NCI-H1105 treated with DMSO at 0.1 percent for 48 hours (cell line): ENCODE data around the gene DUSP16.
"Not testable (repeated sequence)": the region's sequence is repeated elsewhere in the genome, so short reads cannot be mapped to it uniquely, and the experiment has no call there.

Experiments
- DNase-seq: peaks from one replicate; lab custom pipeline; 2025; lab: John Stamatoyannopoulos, UW

Gene DUSP16, protein sequence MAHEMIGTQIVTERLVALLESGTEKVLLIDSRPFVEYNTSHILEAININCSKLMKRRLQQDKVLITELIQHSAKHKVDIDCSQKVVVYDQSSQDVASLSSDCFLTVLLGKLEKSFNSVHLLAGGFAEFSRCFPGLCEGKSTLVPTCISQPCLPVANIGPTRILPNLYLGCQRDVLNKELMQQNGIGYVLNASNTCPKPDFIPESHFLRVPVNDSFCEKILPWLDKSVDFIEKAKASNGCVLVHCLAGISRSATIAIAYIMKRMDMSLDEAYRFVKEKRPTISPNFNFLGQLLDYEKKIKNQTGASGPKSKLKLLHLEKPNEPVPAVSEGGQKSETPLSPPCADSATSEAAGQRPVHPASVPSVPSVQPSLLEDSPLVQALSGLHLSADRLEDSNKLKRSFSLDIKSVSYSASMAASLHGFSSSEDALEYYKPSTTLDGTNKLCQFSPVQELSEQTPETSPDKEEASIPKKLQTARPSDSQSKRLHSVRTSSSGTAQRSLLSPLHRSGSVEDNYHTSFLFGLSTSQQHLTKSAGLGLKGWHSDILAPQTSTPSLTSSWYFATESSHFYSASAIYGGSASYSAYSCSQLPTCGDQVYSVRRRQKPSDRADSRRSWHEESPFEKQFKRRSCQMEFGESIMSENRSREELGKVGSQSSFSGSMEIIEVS

DNA sequence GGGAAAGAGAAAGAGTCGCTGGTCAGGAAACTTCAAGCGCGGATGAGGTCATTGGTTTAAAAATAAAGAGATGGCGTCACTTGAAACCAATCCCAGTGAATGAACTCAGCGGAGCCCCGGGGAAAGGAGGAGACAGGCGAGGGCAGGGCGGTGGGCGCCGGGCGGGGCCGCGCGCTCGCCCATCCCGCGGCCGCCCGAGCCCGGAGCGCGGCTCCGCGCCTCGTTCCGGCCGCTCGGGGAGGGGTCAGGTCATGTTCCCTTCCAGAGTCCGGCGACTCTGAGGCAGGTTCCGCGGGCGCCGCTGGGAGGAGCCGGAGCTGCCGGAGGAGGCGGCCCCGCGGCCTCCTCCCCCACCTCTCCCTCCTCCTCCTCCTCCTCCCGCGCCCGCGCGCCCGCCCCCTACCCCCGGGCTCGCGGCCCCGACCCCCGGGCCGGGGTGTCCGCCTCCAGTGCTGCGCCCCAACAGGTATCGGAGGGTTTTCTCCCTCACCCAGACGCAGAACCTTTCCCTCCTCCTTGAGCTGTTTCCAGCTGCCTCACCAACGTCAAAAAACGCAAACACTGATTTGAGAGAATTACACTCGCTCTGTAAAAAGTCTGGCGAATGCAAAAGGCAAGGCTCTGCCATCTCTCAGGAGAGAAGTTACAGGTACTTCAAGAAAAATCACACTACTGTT is at the start of gene DUSP16:
TSS of gene DUSP16 (minus strand) at position 279 of the 677 bp plus-strand sequence. CDS start 41,765 bp downstream, outside the sequence.
- peak; percentile 94 for DNase-seq

DNA sequence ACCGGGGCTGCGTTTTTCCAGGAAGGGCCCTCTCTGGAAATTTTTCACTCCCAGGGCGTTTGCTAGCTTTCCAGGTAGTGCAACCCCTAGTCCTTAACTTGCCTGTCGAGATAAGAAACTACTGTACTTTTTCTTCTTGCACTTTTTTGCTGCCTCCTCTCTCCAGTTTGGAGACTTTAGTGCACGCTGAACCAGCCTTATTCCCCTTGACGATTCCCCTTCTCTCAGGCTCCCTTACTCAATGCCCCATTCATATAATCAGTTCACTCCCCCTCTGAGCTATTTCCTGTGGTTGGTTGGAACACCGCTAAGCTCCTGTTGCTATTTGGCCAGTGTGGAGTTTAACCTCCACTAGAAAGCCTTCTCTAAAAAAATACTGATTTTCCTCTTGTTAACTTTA is 49.7 kb upstream of the DUSP16 start:
- DNase-seq, result peak; percentile 41

DNA sequence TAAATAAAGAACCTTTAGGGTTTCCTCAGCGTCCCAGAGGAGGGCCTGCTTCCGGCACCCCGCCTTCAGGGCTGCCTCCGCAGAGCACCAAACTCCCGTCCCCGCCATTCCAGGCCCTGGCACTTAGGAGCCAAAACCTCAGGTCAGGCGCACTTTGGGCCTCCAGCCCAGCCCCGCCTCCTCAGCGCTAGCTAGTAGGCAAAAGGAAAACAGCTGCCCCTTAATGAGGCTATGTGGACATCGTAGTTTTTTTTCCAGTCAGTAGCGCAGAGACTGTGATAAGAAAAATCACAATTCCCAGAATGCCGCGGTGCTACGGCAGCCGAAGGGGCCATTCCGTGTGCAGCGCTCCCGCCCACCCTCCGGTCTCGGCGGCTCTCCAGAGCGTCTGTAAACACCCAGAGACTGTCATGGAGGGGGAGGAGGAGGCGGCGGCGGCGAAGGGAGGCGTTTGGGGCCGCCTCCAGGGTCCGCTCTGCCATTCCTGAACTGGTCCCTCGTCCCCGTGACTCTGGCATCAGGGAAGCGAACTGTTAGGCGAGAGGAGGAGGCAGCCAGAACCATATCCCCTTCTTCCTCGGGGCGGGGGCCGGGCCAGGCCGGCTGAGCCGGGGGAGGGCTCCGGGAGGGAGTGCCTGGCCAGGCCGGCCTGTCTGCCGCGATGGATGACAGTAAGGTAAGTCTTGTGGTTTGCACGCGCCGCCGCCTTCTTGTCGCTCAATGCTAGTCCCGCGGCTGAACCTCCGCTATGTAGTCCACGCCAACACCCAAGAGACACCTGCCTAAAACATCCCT is 49.0 kb upstream of the DUSP16 start, which contains the start of gene CREBL2:
TSS of gene CREBL2 (plus strand) at position 365 of the 795 bp plus-strand sequence. CDS start at position 662, 297 bp downstream.
- peak; percentile 99 for DNase-seq

DNA sequence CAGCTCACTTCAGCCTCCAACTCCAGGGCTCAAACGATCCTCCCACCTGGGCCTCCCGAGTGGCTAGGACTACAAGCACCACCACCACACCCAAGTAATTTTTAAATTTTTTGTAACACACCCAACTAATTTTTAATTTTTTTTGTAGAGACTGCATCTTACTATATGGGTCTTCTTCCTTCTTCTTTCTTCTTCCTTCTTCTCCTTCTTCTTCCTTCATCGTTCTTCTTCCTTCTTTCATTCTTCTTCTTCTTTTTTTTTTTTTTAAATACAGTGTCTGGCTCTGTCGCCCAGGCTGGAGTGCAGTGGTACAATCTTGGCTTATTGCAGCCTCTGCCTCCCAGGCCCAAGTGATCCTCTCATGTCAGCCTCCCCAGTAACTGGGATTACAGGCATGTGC is 48.0 kb upstream of the DUSP16 start:
- DNase-seq, result no peak

DNA sequence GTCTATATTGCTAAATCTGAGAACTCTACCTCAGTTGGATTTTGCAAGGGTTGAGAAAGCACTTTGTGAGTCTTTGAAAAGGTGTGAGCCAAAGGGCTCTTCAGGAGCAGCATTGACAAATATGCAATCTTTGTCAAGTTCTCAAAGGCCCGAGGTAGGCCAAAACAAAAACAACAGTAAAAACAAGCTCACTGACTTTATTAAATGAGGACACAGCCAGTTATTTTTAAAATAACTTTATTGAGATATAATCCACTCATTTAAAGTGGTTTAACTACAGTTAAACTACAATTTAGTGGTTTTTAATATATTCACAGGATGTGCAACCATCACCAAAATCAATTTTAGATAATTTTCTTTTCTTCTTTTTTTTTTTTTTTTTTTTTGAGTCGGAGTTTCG is 47.0 kb upstream of the DUSP16 start:
- DNase-seq, result no peak

DNA sequence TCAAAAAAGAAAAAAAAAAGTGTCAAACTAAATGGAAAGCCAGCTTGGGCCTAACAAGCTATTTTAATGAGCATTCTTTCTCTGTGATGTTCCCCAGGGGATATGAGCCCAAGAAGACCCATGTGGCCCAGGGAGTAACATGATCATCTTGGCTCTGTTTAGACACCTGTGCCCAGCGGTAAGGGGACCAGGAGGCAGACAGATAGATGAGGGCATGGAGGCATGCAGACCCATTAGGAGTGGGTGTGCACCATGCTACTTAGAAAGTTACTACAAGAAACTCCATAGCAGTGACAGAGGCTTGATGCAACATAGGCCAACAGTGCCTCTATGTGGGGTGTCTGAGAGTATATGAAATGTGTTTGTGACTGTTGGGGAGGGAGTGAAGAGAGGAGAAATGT is 45.9 kb upstream of the DUSP16 start:
- DNase-seq, result no peak

DNA sequence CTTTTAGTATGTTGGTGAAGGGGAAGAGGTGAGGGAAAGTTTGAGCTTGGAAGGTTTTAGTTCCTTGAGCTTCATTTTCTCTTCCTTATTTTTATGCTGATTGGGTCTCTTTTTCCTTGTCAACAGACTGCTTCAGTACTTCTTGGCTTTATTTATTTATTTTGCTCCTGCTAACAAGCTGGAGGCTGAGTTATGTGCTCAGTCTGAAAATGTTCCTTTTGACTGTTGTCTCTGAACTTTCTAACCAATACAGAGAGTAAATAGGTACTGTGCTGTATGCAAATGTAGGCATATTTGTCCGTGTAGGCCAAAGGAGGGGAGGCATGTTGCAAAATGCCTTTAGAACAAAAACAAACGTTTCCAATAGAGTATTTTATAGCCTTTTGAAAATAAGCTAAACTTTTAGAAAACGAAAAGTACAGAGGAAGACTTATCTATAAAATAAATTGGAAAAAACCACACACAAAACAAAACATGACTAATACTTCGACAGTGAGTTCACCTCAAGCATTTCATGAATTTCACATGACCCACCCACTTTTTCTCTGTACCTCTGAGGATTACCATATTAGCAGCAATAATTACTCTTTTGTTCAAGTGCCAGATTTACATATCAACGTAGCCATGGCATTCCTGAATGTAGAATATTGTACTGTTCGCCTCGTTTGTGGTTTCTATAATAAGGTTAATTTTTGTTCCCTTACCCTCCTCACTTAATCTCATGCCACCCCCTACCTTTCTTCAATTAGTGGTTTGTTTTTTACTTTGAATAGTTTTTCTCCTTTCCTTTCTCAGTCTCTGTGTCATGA is 44.3 kb upstream of the DUSP16 start:
- no peak for DNase-seq

DNA sequence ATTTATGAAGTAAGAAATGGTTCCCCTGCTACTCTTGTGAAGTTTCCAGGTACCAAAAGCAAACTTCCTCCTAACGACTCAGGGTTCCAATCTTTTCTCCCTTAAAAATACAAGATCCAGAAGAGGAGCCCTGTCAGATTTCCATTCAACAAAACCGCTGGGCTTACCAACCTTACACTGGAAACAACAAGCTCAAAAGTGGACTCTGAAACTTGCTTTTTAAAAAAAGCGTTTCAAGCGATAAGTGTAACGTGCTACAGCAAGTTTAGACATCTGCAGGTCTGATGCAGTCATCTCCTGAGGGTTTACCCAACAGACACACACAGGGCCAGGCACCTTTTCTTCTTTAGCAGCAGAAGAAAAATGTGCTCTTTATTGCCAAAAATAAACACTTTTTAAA is 42.1 kb upstream of the DUSP16 start:
- no peak for DNase-seq

DNA sequence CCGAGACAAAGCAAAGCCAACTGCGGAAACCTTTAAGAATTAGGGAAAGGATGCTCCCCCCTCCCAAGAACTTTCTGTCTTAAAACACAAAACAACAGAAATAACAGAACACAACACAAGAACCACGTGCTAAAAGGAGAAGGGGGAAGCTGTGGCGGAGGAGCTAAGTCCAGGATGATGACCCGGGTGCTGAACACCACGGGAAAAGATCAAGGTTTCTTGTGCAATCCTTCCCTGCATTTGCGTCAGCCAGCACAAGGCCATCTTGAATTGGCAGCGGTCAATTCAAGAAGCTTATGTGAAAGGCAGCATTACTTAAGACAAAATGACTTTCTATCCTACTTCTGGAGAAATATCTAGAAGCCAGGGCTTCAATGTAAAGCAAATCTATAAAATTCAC is 38.0 kb upstream of the DUSP16 start:
- DNase-seq, result no peak

DNA sequence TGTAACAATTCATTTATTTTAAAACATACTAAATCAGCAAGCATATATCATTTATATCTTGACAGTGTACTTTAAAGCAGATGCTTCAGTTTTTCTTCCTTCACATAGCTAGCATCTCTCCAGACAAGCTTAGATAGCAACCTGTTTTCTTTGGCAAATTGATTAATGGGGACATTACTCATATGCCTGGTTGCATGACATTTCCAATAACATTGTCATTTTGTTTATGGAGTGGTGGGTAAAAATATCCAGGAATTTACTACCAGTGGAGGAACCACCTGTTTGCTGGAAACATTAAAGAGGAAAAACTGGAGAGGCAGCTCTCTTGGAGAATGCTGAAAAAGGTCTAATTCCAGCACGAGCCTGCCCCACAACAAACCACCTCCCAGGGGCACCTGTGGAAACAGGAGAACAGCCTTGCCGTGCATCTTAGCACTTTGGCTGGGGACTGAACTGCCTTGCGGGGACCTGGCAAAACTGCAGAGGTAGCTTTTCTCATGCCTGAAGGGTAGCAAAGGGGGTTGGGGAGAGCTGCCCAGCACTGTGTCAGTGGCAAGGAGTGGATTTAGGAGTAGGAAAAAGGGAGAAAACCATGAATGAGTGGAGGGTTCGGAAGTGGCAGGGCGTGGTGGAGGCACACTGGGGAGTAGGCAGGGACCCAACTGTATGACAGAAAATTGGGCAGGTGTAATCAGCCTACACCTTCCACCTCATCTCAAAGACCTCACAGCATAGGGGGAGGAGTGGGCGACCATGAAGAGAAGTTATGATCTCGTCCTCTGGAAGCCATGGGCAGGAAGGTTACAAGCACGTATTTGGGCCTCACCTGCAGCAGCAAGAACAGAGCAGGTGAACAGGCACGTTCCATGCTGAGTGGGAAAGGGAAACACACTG is 37.3 kb upstream of the DUSP16 start:
- no peak for DNase-seq

DNA sequence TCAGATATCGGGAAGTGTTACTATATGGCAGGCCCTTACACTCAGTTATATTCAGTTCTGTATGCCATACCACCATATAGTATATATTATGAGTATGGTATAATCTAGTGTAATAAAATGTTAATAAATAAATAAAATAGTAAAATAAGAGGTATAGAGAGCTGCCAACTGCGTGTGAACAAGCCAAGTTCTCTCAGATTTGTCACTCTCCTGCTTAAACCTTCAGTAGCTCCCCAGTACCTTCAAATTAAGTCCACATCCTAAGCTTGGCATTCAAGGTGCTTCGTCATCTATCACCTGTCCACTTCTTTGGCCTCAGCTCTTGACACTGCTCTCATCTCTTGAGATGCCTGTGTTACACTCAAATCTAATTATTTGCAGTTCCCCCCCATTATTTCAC is 36.2 kb upstream of the DUSP16 start:
- no peak for DNase-seq

DNA sequence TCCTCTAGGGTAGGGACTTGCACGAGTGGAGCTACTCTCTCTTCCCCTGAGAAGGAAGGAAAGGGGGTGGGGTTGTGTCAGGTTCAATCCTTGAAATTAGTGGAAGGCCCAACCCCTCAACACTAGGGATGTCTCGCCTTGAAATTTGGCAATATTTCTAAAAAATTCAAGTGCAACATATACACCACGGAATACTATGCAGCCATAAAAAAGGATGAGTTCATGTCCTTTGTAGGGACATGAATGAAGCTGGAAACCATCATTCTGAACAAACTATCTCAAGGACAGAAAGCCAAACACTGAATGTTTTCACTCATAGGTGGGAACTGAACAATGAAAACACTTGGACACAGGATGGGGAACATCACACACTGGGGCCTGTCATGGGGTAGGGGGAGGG is 33.9 kb upstream of the DUSP16 start:
- DNase-seq, result not testable (repeated sequence)

DNA sequence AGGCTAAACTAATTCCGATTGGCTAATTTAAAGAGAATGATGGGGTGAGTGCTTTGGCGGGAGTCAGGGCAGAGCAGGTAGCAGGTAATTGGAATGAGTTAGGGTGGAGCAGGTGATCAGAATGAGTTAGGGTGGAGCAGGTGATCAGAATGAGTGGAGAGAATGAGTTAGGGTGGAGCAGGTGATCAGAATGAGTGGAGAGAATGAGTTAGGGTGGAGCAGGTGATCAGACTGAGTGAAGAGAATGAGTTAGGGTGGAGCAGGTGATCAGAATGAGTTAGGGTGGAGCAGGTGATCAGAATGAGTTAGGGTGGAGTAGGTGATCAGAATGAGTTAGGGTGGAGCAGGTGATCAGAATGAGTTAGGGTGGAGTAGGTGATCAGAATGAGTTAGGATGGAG is 33.3 kb upstream of the DUSP16 start:
- not testable (repeated sequence) for DNase-seq

DNA sequence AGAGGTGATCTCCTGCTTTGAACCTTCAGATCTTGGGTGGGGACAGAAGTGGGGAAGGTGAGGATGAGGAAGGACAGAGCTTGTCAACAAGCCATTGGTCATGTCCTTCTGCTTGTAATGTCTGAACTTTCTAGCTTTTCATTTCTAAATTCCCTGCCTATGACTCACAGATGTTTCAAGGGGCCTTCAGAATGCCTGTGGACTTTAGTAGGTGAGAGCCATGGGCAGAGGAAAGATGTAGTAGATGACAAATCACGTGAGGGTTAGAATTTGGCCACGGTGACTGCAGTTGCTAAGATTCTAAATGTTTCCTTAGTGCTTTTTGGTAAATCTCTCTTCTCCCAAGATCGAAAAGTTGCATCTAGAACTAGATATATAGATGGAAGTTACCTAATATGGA is 30.3 kb upstream of the DUSP16 start:
- no peak for DNase-seq

DNA sequence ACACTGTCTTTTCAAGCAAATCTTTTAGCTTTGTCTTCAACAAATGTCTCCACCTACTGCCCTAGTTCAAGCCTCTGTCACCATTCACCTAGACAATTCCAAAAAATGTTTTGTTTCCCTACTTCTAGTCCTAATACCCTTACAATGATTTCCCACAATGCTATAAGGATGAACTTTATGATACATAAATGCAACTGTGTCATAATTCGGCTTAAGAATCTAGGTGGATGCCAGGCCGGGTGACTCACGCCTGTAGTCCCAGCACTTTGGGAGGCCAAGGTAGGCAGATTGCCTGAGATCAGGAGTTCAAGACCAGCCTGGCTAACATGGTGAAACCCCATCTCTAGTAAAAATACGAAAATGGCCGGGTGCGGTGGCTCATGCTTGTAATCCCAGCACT is 28.3 kb upstream of the DUSP16 start:
- no peak for DNase-seq

DNA sequence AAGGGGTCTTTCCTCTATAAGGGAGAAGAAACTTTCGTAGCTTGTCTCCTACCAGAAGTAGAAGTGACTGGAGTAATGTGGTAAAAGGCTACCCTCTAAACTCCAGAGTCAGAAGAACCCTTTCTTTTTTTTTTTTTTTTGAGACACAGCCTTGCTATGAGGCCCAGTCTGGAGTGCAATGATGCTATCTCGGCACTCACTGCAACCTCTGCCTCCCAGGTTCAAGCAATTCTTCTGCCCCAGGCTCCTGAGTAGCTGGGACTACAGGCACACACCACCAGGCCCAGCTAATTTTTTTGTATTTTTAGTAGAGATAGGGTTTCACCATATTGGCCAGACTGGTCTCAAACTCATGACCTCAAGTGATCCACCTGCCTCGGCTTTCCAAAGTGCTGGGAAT is 25.8 kb upstream of the DUSP16 start:
- not testable (repeated sequence) for DNase-seq

DNA sequence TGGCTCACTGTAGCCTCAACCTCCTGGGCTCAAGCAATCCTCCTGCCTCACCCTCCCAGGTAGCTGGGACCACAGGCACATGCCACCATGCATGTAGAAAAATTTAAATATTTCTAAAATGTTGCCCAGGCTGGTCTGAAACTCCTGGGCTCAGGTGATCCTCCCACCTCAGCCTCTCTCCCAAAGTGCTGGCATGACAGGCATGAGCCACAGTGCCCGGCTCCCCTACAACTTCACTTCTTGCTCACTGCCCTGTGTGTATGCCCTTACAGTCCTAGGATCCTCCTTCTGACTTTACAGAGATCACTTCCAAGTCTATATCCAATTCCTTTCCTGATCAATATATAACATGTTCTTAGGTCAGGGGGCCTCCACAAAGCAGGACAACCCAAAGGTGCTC is 25.2 kb upstream of the DUSP16 start:
- DNase-seq, result no peak

DNA sequence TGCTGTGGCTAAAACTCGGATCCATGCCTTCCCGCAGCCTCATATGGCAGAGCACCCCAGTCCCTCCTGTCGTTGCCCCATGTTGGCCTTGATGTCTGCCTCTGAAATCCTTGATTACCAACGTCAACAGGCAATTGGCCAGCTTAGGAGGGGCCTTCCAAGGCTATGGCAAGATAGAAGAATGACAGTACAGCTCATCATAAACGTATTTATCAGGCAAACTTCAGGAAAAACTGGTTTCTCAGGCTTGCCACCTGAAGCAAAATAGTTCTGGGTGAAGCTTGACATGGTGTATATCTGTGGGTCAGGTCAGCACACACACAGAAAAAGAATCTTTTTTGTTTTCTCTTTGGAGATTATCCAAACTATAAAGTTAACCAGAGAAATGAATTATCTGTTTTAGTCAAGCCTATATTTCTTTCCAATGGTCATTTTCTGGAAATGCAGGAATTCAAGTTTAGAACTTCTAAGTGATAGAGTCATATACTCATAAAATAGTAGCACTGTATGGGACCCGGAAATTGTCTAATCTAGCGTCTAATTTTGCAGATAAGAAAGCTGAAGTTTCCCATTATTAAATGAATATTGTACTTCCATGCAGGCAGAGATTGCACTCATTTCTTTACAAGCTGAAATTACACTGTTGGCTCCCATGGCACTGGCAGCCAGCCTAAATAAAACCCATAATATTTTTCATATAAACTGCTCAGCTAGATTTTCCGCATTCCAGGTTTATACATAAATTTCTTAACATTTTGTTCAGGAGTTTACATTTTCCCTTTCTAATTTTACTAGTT is 24.4 kb upstream of the DUSP16 start:
- DNase-seq, result no peak

DNA sequence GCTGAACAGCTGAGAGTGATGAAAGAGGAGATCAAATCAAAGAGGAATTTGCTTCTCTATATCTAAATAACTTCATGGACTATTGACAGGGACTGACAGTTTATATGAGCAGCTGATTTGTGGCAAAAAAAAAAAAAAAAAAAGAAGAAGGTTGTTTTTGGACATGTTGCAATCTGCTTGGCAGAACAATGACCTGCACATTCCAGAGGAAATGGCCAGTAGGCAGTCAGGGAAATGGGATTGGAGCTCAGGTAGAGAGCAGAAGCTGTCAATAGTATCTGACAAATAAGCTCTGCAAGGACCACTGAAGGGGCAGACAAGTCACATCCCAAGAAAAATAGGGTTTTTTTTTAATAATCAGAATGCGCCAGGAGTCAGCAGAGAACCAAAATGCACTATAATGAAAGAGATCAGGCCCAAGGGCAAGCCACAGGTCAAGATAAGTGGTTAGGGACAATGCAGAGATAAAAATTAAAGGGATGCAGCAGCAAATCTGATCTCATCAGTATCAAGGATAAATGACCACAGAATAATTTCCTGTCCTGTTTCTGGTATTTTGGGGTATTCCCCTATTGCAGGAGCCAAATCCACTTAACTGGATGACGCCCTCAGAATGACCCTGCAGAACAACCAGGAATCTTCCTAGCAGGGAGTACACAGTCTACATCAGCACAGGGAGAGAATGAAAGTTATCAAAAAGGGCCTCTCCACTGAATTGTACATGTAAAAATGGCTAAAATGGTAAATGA is 22.6 kb upstream of the DUSP16 start:
- no peak for DNase-seq
